Islet of Langerhans (tissue), 1 donor: ENCODE data around the gene ABCA10.

Experiments
- FAIRE-seq: peaks from one replicate; lab custom pipeline; 2011; peaks lifted over from hg19 to GRCh38; lab: Jason Lieb, UNC

ABCA10 gene

GRCh38 chr17:69103557-69104233 lies 124.9 kb downstream of the ABCA10 start:
- FAIRE-seq = no peak

GRCh38 chr17:69098625-69099024 lies 130.0 kb downstream of the ABCA10 start:
- no peak for FAIRE-seq
